CD8-positive, alpha-beta memory T cell (primary cell): ENCODE measurements around the gene SPOCD1. TPM values are rescaled to one million over a fixed set of nuclear protein-coding genes. Genes with fewer than 3 reads are reported as not detected.

Experiments
- CTCF ChIA-PET: fragments of 350-600 bp; sonication (Branson Sonifier 250); formaldehyde crosslinking; loops from one replicate; lab custom pipeline; 2021; ENCODE audit warnings: antibody characterized with exemption; lab: Charles Lee
- POLR2A ChIA-PET: fragments of 350-600 bp; sonication (Branson Sonifier 250); formaldehyde crosslinking; loops from one replicate; lab custom pipeline; 2021; ENCODE audit warnings: antibody characterized with exemption; lab: Charles Lee
- DNase-seq, 5 donors: peaks; one replicate each; pipeline versions ENCODE4 v3.0.0 to v3.0.0-alpha.2; 2020 to 2022; ENCODE audit warnings: mixed read lengths in 1 of 5
- H3K27ac ChIP-seq: one replicate; pipeline ENCODE4 v1.7.0; 2013; ENCODE audit warnings: low read depth, mild to moderate bottlenecking, low read length, moderate library complexity
- H3K27me3 ChIP-seq: 2 replicates; pipeline ENCODE4 v1.7.0; 2013; ENCODE audit warnings: low read length, mild to moderate bottlenecking; ENCODE audit not compliant: insufficient read depth, poor library complexity, severe bottlenecking
- H3K36me3 ChIP-seq: 2 replicates; pipeline ENCODE4 v1.7.0; 2013; ENCODE audit warnings: mild to moderate bottlenecking, low read length, moderate library complexity; ENCODE audit not compliant: insufficient read depth
- H3K4me1 ChIP-seq: 2 replicates; pipeline ENCODE4 v1.7.0; 2013; ENCODE audit warnings: mild to moderate bottlenecking, low read length, moderate library complexity; ENCODE audit not compliant: insufficient read depth
- H3K4me3 ChIP-seq: 2 replicates; pipeline ENCODE4 v1.7.0; 2013; ENCODE audit warnings: mild to moderate bottlenecking, low read length
- H3K9me3 ChIP-seq: 2 replicates; pipeline ENCODE4 v1.7.0; 2013; ENCODE audit warnings: mild to moderate bottlenecking, low read length
- H3K27ac Mint-ChIP-seq, 8 donors: one replicate each; pipeline ENCODE4 v1.8.0; 2020 to 2021; ENCODE audit warnings: mixed read lengths in 8 of 8, mild to moderate bottlenecking in 6 of 8, inconsistent platforms in 3 of 8, moderate library complexity in 3 of 8
- H3K27me3 Mint-ChIP-seq, 2 donors: one replicate each; pipeline ENCODE4 v1.8.0; 2020 to 2021; ENCODE audit warnings: mixed read lengths in 2 of 2, mild to moderate bottlenecking in 1 of 2, moderate library complexity in 1 of 2
- H3K36me3 Mint-ChIP-seq, 3 donors: one replicate each; pipeline ENCODE4 v1.8.0; 2020 to 2021; ENCODE audit warnings: mixed read lengths in 3 of 3, inconsistent platforms in 1 of 3, mild to moderate bottlenecking in 1 of 3
- H3K4me1 Mint-ChIP-seq, 3 donors: one replicate each; pipeline ENCODE4 v1.8.0; 2020 to 2021; ENCODE audit warnings: mixed read lengths in 3 of 3, inconsistent platforms in 1 of 3, mild to moderate bottlenecking in 1 of 3
- H3K4me3 Mint-ChIP-seq, 7 donors: one replicate each; pipeline ENCODE4 v1.8.0; 2020 to 2021; ENCODE audit warnings: mixed read lengths in 7 of 7, mild to moderate bottlenecking in 6 of 7, moderate library complexity in 4 of 7, inconsistent platforms in 2 of 7
- H3K9me3 Mint-ChIP-seq, 5 donors: one replicate each; pipeline ENCODE4 v1.8.0; 2020 to 2022; ENCODE audit warnings: mixed read lengths in 5 of 5, mild to moderate bottlenecking in 3 of 5, moderate library complexity in 2 of 5, inconsistent platforms in 1 of 5
- polyA plus RNA-seq: library from polyadenylated mRNA; unstranded; fragments of 300-500 nt; fragmentation: Illumina TruSeq; gene quantifications from one replicate; pipeline ENCODE4 v1.2.3, GENCODE V29; 2021
- total RNA-seq, 2 experiments: library from RNA; stranded (reverse); gene quantifications; one replicate each; pipeline ENCODE4 v1.2.3, GENCODE V29; 2021

SPOCD1 gene
- total and polyA plus RNA-seq, 3 experiments from 2014 or later, result 0.18 TPM; not detected in 2

DNA sequence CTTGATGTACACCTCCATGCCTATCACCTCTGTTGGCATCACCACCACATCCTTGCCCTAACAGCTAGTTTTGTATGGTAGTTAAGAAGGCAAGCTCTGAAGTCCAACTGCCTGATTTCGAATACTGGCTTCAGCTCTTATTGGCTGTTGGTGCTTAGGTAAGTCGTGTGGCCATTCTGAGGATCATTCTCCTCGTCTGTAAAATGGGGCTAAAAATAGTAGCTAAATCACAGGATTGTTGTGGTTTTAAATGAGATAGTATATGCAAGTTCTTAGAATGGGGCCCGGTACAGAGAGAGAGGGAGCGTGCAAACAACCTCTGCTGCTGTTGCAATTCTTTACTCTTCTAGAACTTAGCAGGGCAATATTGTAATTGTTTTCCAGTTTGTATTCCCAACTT, 20.8 kb upstream of the SPOCD1 start:
- Histone ChIP-seq H3K4me3 (no peak overlapping the region), H3K36me3 (no peaks in the 10 kb centered on the region), H3K4me1 (no peaks in the 10 kb centered on the region), H3K9me3 (no peaks in the 10 kb centered on the region), H3K27me3 (no peaks in the 10 kb centered on the region), H3K27ac (no peak overlapping the region)
- H3K27ac Mint-ChIP-seq, result peak overlapping the region in 1 of 8 donors; percentile 39
- no peaks in the 10 kb centered on the region for H3K36me3 Mint-ChIP-seq
- ChIA-PET POLR2A (no interaction called here), CTCF (interaction anchor here (0.7 to 1.6 kb wide), 4 partner anchors 22 to 127 kb away, joined by 3 to 5 read pairs (median 3); no protein-coding TSS in a partner anchor)
- peaks cover 0 to 2% of the 10 kb centered on the region in 2 donors for H3K27me3 Mint-ChIP-seq
- H3K4me1 Mint-ChIP-seq, result peaks cover 6 to 10% (median 10%) of the 10 kb centered on the region in 3 donors
- H3K4me3 Mint-ChIP-seq, result no peak overlapping the region
- no peaks in the 10 kb centered on the region for H3K9me3 Mint-ChIP-seq
- DNase-seq, result no peak

DNA sequence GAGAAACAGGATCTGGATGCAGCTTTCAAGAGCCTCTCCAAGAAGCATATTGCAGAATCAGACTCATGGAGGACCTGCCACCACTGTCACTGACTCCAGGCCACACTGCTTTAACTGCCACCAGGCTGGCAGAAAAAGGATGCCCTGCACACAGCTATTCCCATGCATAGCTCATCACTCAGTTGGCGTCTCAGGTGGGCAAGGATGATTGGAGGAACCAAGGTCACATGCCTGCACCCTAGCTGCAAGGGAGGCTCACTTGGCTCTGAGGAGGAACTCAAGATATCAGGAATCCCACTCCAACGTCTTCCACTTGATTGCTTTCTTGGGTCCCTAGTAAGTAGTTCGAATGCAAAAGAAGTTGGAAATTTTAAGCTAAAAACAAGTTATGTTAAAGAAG, 19.6 kb upstream of the SPOCD1 start:
- H3K4me1 ChIP-seq, result no peaks in the 10 kb centered on the region
- H3K36me3 Mint-ChIP-seq, result no peaks in the 10 kb centered on the region
- no peaks in the 10 kb centered on the region for H3K9me3 Mint-ChIP-seq
- ChIA-PET CTCF (interaction anchor here (1.3 to 2.7 kb wide), 3 partner anchors 46 to 128 kb away, joined by 3 to 6 read pairs (median 5); no protein-coding TSS in a partner anchor), POLR2A (no interaction called here)
- H3K4me1 Mint-ChIP-seq, result peaks cover 6 to 10% (median 10%) of the 10 kb centered on the region in 3 donors
- no peak overlapping the region for H3K27ac ChIP-seq
- no peak overlapping the region for H3K4me3 Mint-ChIP-seq
- no peaks in the 10 kb centered on the region for H3K27me3 ChIP-seq
- no peaks in the 10 kb centered on the region for H3K9me3 ChIP-seq
- H3K27ac Mint-ChIP-seq, result peak overlapping the region in 1 of 8 donors; percentile 47
- no peak overlapping the region for H3K4me3 ChIP-seq
- no peaks in the 10 kb centered on the region for H3K36me3 ChIP-seq
- peaks cover 0 to 2% of the 10 kb centered on the region in 2 donors for H3K27me3 Mint-ChIP-seq
- no peak for DNase-seq

DNA sequence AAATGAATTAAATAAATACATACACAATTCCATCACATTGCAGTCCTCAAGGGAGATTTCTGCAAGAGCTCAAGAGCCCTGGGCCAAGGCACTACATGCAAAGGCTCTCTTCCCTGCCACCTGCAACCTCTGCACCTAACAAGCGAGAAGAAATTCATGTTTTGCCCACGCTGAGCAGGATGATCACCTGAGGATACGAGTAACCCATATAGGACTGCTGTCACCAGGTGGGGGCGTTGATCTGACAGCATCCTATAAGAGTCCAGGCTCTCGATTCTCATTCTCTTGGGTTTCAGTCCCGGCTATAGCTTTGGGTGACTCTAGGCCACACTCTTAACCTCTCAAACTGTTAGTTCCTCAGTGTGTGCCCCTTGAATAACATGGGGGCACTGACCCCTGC, 18.7 kb upstream of the SPOCD1 start:
- ChIA-PET POLR2A (no interaction called here), CTCF (interaction anchor here (1.2 to 2.7 kb wide), 3 partner anchors 43 to 129 kb away, joined by 5 to 6 read pairs (median 5); no protein-coding TSS in a partner anchor)
- Histone ChIP-seq H3K4me3 (no peak overlapping the region), H3K36me3 (no peaks in the 10 kb centered on the region), H3K9me3 (no peaks in the 10 kb centered on the region), H3K27ac (no peak overlapping the region), H3K4me1 (no peaks in the 10 kb centered on the region), H3K27me3 (no peaks in the 10 kb centered on the region)
- H3K27me3 Mint-ChIP-seq, result peaks cover 0 to 2% of the 10 kb centered on the region in 2 donors
- H3K9me3 Mint-ChIP-seq, result no peaks in the 10 kb centered on the region
- peaks cover 6 to 10% (median 10%) of the 10 kb centered on the region in 3 donors for H3K4me1 Mint-ChIP-seq
- peak overlapping the region in 2 of 8 donors; percentile 13 to 41 for H3K27ac Mint-ChIP-seq
- DNase-seq, result no peak
- H3K36me3 Mint-ChIP-seq, result no peaks in the 10 kb centered on the region
- no peak overlapping the region for H3K4me3 Mint-ChIP-seq

DNA sequence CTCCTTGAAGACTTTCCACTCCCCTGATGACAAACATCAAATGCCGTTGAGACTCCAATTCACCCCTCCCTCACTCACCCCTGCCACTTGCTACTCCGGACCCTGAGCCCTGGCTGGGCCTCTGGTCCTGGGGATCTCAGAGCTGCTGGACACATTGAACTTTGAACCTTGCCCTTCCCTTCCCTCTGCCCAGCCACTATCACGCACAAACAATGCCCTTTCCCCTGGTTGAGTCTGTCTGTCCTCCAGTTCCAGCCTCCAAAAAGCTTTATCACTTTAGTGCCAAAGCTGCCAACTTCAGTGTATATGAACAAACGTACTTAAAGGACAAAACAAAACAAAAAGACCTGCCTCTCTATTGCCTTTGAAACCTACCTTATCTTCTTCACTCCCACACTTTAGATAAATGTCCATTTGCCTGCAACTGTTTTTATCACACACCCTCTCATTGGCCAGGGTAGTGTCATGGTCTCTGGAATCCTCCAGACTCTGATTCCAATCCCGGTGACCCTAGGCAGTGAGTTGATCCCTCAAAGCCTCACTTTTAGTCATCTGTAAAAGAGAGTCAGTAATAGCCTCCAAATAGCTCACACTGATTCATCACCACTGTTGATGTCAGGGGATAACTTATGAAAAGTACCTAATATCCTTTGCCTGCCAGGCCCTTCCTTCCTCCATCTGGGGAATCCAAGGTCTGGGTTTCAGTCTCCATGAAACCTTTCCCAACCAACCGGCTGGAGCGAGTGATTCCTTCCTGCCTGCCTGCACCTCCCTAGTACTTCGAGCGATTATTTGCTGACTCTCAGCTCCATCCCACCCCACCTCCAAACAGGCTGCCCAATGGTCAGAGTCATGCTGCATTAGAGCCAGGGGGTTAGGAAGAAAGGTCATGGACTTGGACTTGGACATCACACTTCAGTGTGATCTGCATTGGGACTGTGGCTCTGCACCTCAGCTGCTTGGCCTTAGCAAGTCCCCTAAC, 15.9 kb upstream of the SPOCD1 start:
- Mint-ChIP-seq H3K27ac (peak overlapping the region in 2 of 8 donors; percentile 13 to 74), H3K36me3 (no peaks in the 10 kb centered on the region), H3K4me1 (peaks cover 27 to 34% (median 28%) of the 10 kb centered on the region in 3 donors), H3K27me3 (peaks cover 0 to 3% of the 10 kb centered on the region in 2 donors), H3K9me3 (no peaks in the 10 kb centered on the region), H3K4me3 (no peak overlapping the region)
- ChIA-PET POLR2A (interaction anchor here (0.9 to 1.0 kb wide), 3 partner anchors 26 to 102 kb away, joined by 3 to 5 read pairs (median 3); no protein-coding TSS in a partner anchor), CTCF (interaction anchor here (1.3 kb wide), 1 partner anchor 132 kb away, joined by 3 read pairs; no protein-coding TSS in a partner anchor)
- Histone ChIP-seq H3K4me3 (no peak overlapping the region), H3K27me3 (no peaks in the 10 kb centered on the region), H3K36me3 (no peaks in the 10 kb centered on the region), H3K4me1 (peaks cover 26% of the 10 kb centered on the region), H3K9me3 (no peaks in the 10 kb centered on the region), H3K27ac (no peak overlapping the region)
- DNase-seq, result no peak

DNA sequence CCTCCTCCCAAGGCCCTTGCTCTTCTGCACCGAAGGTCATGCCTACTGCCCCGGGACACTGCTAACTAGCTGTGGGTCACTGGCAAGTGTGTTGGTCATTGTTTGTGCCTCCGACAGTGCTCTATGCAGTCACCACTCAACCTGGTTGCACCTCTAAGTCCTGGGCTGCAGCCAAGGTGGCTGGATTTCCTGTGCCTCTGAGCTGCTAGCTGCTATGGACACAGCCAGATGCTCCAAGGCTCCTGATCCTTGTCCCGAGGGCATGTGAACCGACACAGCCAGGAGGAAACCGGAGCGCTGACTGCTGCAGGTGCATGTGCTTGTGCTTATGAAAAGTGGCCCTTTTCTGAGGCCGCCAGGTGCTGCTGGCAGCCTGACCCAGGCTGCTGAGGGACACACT, 14.7 kb upstream of the SPOCD1 start:
- no peaks in the 10 kb centered on the region for H3K36me3 ChIP-seq
- CTCF ChIA-PET, result interaction anchor here (1.4 to 1.5 kb wide), 2 partner anchors 41 to 134 kb away, joined by 3 to 4 read pairs; no protein-coding TSS in a partner anchor
- H3K27me3 ChIP-seq, result no peaks in the 10 kb centered on the region

DNA sequence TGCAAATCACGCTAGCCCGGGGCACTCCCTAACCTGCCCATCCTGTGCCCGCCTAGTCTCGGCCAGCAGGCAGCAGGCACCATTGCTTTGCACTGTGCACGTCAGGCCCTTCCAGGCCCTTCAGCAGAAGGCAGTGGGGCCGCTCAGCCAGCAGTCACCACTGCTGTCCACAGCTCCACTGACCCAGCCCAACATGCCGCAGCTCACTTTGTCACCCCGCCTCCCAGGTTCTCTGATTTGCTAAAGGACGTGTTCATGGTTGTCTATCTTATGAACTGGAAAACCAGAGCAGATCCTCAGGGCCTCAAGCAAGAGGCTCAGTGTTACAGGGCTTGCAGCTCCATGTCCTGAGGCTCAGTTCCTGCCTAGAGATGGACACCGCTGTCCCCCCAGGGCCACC, 14.2 kb upstream of the SPOCD1 start:
- ChIA-PET POLR2A (no interaction called here), CTCF (interaction anchor here (1.4 to 1.5 kb wide), 2 partner anchors 40 to 134 kb away, joined by 3 to 4 read pairs; no protein-coding TSS in a partner anchor)
- H3K27ac ChIP-seq, result no peak overlapping the region
- H3K9me3 ChIP-seq, result no peaks in the 10 kb centered on the region
- peaks cover 0 to 3% of the 10 kb centered on the region in 2 donors for H3K27me3 Mint-ChIP-seq
- H3K36me3 ChIP-seq, result no peaks in the 10 kb centered on the region
- H3K9me3 Mint-ChIP-seq, result no peaks in the 10 kb centered on the region
- no peak overlapping the region for H3K4me3 Mint-ChIP-seq
- peaks cover 36% of the 10 kb centered on the region for H3K4me1 ChIP-seq
- H3K27ac Mint-ChIP-seq, result no peak overlapping the region
- no peaks in the 10 kb centered on the region for H3K36me3 Mint-ChIP-seq
- H3K4me1 Mint-ChIP-seq, result peaks cover 32 to 40% (median 34%) of the 10 kb centered on the region in 3 donors
- no peak overlapping the region for H3K4me3 ChIP-seq
- no peak for DNase-seq
- H3K27me3 ChIP-seq, result no peaks in the 10 kb centered on the region

More for the DNA sequence above, 14.7 kb upstream of the SPOCD1 start:
- no peak for DNase-seq
- no peak overlapping the region for H3K4me3 Mint-ChIP-seq
- H3K36me3 Mint-ChIP-seq, result no peaks in the 10 kb centered on the region
- Histone ChIP-seq H3K27ac (no peak overlapping the region), H3K4me3 (no peak overlapping the region), H3K4me1 (peaks cover 36% of the 10 kb centered on the region), H3K9me3 (no peaks in the 10 kb centered on the region)
- no peaks in the 10 kb centered on the region for H3K9me3 Mint-ChIP-seq
- H3K27me3 Mint-ChIP-seq, result peaks cover 0 to 3% of the 10 kb centered on the region in 2 donors
- POLR2A ChIA-PET, result no interaction called here
- H3K27ac Mint-ChIP-seq, result no peak overlapping the region
- peaks cover 32 to 40% (median 34%) of the 10 kb centered on the region in 3 donors for H3K4me1 Mint-ChIP-seq

DNA sequence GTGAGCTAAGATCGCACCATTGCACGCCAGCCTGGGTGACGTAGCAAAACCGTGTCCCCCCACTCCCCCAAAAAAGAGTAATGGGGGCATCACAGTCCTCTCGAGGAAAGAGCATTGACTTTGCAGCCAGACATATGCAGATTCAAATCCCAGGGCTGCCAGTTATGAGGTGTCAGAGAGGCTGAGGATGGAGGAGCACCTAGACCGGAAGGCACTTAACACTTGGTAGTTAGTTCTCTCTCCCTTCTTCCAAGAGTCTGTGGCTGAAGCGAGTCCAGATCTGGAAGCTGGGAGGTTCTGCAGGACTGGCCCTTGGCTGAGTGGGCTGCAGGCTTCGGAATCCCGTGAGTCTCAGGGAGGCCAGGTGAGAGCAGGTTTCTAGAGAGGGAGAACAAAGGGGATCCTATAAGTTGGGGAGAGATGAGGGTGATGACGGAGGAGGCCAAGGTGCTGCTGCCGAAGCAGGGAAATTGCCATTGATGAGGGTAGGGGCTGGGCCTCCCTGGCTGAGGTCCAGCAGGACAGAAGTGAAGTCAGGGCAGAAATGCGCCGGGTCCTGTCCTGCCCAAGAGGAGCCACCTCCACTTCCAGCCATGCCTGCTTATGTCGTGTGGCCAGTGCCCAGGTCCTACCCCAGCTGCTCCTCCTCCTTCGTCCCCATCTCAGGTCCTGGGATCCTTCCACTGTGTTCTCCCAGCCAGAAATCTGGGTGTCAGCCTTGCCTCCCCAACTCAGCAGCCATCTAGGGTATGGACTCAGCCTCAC, 13.3 kb upstream of the SPOCD1 start:
- peaks cover 0 to 3% of the 10 kb centered on the region in 2 donors for H3K27me3 Mint-ChIP-seq
- no peaks in the 10 kb centered on the region for H3K9me3 Mint-ChIP-seq
- no peak overlapping the region for H3K4me3 ChIP-seq
- no peaks in the 10 kb centered on the region for H3K9me3 ChIP-seq
- H3K4me1 ChIP-seq, result peaks cover 36% of the 10 kb centered on the region
- H3K36me3 ChIP-seq, result no peaks in the 10 kb centered on the region
- no peaks in the 10 kb centered on the region for H3K27me3 ChIP-seq
- DNase-seq, result no peak
- no peak overlapping the region for H3K27ac ChIP-seq
- CTCF ChIA-PET, result interaction anchor here (1.4 to 2.3 kb wide), 3 partner anchors 40 to 135 kb away, joined by 3 to 7 read pairs (median 4); no protein-coding TSS in a partner anchor
- no peak overlapping the region for H3K4me3 Mint-ChIP-seq
- peaks cover 28 to 35% (median 34%) of the 10 kb centered on the region in 3 donors for H3K4me1 Mint-ChIP-seq
- no peaks in the 10 kb centered on the region for H3K36me3 Mint-ChIP-seq
- POLR2A ChIA-PET, result no interaction called here
- H3K27ac Mint-ChIP-seq, result peak overlapping the region in 2 of 8 donors; percentile 42 to 57
